NCI-H1417 treated with DMSO at 0.1 percent for 48 hours (cell line): ENCODE data around the gene SCPEP1.
A peak's percentile ranks its signal among the peaks of the same experiment; 100 is the strongest.
"Not testable (repeated sequence)": the region's sequence is repeated elsewhere in the genome, so short reads cannot be mapped to it uniquely, and the experiment has no call there.

Experiments
- DNase-seq: peaks from one replicate; lab custom pipeline; 2025; lab: John Stamatoyannopoulos, UW

The SCPEP1 gene

DNA sequence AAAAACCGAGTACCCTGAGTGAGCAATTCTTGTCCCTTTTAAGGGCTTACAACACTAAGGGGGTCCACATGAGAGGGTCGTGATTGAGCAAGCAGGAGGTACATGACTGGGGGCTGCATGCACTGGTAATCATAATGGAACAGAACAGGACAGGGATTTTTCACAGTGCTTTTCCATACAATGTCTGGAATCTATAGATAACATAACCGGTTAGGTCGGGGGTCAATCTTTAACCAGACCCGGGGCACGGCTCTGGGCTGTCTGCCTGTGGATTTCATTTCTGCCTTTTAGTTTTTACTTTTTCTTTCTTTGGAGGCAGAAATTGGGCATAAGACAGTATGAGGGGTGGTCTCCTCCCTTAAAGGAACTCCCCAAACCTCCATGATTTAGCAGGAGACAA is 12.2 kb upstream of the SCPEP1 start:
- DNase-seq = not testable (repeated sequence)

DNA sequence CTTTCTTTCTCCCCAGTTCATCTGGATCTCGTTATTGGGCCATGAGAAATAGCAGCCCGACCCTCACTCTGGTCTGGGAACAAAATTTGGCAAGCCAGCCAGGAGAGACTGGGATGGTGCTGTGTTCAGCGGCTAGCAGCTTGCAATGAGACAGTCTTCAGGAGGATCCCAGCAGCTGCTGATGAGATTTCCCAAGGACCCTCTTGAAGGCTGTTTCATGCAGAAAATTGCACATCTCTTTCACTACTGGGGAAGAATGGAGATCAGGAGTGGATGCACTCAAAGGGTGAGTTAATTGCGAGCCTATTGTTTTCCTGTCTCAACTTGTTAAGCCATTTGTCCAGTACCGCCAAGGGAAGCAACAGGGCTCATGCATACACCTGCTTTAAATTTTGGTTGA is 11.6 kb upstream of the SCPEP1 start:
- DNase-seq = peak; percentile 76

DNA sequence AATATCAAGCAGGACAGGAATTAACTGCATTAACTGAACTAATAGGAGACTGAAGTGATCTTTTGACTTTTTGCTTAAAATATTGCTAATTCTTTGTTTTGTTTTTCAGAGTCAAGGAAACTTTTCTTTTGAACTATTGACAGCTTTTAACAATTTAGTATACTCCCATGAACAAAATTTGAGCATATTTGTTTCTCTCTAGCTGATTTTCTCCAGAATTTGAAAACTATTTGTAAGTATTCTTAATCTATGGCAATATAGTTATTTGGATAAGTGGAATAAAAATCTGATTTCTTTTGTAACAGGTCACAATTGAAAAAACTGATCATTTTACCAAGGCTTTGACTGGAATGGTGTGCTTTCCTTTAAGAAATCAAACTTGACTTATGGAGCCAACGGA is 7.0 kb upstream of the SCPEP1 start:
- no peak for DNase-seq

DNA sequence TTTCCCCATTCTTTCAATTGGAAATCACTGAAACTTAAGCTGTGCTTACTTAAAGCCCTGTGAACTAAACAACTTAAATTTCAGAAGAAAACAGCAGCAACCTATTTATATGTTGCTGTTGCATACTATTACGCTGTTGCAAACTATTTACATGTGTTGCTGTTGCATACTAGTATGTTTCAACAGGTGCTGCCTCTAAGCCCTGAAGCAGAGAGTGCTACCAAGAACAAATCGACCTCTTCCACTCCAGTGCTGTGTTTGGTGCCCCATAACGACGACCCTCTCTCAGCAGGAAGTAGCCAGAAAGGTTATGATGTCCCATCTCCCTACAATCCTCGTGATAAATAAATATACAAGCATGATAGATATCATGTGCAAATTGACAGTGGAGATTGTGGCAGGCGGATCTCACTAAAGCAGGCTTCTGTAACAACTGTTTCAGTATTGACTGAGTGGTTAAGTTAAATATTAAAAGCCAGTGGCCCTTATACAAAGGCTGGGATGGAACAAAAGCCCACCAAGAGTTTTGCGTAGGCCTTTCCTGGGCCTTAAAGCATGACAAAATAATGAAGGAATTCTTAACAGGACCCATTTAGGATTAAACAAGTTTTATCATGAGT is 5.7 kb upstream of the SCPEP1 start:
- no peak for DNase-seq

DNA sequence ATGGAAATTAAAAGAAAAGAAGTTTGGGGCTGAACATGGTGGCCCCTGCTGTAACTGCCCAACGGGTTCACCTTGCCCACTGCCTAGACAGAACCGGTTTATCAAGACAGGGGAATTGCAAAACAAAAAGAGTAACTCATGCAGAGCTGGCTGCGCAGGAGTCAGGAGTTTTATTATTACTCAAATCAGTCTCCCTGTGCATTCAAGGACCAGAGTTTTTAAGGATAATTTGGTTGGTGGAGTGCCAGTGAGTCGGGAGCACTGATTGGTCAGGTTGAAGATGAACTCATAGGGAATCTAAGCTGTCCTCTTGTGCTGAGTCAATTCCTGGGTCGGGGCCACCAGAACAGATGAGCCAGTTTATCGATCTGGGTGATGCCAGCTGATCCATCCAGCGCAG is 4.4 kb upstream of the SCPEP1 start:
- DNase-seq = no peak

GRCh38 chr17:56974055-56974454 is 3.9 kb upstream of the SCPEP1 start:
- DNase-seq = no peak

DNA sequence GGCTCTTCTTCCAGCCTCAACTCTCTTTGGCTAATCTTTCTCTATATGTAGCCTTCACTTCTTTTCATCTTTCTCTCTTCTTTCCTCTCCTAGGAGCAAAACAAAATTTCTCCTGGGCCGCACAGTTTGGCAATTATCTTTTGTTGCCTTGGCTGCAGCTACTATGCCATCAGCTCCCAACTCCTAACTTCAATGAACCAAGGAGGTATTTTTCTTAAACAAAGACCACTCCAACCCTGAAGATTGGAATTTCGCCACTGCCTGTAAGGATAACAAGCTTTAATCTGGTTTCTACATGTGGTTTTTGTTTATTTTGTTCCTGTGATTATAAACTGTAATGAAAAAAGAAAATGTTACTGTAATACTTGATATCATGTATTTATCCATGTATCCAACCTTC is 2.3 kb upstream of the SCPEP1 start:
- no peak for DNase-seq

DNA sequence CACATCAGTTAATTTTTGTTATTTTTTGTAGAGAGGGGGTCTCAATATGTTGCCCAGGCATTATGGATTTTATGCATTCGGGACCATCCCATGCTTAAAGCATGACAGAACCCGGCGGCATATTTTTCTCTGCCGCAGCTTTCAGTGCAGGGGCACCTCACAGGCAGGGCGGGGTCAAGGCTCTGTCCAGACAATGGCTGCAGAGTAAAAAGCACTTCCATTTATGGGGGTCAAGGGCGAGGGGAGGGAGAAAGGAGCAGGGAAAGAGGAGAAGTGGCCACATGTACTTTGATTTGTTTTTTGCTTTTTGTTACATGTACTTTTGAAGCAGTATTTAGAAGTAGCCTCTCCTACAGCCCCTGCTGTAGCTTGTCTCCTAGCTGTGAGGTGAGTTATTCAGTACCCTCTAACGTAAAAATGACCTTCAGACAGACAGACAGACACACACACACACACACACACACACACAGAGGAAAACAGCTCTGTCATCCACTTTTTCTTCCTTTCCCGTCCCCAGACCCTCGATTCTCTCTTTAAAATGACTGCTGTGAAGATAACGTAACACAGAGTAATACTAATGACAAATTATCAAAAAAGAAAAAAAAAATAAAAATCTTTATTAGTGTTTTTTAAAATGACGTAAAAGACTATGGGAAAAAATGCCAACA is 856 bp upstream of the SCPEP1 start:
- DNase-seq = no peak

GRCh38 chr17:56978441-56979090 is 635 bp downstream of the SCPEP1 start:
- DNase-seq = no peak

DNA sequence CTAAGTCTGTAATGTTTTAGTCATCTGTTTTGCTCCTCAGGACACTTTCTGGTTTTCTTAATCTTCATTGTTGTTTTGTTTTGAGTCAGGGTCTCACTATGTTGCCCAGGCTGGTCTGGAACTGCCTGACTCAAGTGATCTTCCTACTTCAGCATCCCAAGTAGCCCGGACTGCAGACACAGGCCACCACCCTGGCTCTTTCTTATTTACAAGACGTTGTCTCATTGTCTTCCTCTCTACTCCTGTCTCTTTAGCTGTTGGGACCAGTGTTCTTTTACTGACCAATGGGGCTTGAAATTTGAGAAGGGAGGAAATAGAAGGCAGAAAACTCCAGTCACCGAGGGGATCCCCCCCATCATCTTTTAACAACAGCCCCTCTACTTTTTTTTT is 1.2 kb downstream of the SCPEP1 start:
- no peak for DNase-seq

GRCh38 chr17:56980526-56980925 is 2.6 kb downstream of the SCPEP1 start:
- not testable (repeated sequence) for DNase-seq

DNA sequence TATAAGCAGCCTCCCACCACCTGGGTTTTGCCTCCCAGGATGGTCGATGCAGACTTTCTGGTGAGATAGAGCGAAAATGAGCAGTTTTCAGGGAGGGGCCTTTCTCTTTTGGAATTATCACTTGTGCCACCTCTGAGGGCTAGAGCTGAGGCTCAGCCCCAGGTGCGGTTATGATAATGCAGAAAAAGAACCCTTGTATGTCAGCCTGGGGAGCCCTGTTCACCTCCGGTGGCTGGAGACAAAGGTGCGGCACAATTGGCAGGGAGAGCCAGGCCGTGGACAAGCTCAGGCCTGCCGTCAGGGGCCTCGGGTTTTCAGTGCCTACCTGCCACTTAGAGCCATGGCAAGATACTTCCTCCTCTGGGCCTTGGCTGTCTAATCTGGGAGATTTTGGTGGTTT is 4.4 kb downstream of the SCPEP1 start:
- no peak for DNase-seq

DNA sequence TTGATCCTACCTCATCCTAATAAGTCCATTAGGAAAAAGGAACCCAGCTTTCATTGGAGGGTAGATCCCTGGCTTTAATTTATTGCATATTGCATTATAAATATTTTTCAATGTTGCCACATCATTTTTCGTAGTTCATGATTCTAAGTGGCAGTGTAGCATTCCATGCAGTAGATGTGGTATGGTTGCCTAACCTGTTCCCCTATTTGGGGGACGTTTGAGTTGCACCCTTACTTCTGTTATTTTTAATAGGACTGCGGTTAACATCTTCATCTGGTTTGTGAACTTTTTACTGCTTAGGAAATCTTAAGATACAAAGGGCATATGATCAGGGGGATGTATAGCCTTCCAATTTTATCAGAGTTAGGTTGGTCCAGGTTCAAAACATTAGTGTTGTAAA is 5.4 kb downstream of the SCPEP1 start:
- no peak for DNase-seq

GRCh38 chr17:56985371-56986162 is 7.6 kb downstream of the SCPEP1 start:
- no peak for DNase-seq

DNA sequence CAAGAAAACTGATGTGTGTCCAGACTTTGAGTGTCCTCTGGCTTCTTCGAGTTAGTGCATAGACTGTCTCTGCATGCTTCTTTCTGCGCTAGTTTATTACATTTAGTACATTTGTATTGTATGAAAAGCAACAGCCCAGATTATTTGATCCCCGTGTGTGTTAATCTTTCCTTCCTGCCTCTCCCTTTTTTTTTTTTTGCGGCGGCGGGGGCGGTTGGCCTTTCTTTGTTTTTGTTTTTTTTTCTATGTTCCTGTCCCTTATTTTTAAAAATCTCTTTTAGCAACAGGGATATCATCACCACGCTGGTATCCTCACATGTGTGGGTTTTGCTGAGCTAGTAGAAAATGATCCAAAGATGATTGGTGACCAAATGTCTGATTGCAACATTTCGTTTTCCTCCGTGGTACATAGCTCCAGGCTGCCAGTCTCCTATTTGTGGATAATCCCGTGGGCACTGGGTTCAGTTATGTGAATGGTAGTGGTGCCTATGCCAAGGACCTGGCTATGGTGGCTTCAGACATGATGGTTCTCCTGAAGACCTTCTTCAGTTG is 9.4 kb downstream of the SCPEP1 start:
- no peak for DNase-seq

DNA sequence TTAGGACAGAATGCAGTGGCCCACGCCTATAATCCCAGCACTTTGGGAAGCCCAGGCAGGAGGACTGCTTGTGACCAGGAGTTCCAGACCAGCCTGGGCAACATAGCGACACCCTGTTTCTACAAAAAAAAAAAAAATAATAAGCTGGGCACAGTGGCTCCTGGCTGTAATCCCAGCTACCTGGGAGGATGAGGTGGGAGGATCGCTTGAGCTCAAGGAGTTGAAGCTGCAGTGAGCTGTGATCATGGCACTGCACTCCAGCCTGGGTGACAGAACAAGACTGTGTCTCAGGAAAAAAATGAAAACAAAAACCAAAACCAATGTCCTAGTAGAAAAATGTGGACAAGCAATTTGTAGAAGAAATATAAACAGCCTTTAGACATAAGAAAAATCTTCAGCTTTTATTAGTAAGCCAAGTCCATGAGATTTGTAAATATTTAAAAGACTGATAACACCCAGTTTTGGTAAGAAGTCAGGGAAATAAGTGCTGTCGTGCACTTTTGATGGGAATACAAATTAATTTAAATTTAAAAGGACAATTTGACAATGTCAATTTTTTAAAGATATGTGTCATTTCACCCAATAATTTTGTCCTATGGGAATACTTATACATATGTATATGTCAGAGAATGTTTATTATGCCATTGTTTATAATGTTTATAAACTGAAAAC is 11.1 kb downstream of the SCPEP1 start:
- DNase-seq = no peak

DNA sequence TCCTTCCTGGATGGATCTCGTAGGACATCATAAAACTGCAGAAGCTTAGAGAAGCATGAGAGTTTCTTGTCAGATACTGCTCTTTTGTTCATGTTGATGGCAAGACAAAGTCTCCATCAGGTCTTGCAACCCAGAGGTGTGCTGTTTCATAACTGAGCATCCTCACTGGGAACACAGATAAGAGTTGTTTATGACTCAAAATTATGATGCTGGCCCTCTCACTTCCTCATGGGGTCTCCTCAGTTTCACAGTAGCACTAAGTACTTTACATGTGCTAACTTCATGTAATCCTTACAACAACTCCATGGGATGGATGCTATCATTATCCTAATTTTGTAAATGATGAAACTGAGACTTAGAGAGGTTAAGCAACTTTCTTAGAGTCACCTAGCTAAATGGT is 14.4 kb downstream of the SCPEP1 start:
- no peak for DNase-seq

- no peak for DNase-seq
Observed at GRCh38 chr17:56994009-56994792, 16.3 kb downstream of the SCPEP1 start.

DNA sequence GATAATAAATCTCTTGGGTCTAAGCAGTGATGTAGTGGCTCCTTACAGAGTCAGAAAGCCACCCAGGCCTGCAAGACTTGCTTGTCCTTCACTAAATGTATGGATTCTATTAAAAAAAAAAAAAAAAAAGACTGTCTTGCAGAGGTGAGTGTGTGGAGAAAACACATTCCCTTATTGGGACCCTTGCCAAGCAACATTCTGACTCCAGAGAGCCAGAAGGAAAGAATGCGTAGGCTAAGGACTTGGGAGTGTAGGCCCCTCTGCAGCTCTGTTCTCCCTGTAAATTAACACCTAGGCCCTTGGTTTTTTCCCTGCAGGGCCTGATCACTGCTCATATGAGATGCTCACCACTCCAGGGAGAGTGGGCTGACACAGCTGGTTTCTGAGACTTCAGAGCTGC is 17.8 kb downstream of the SCPEP1 start:
- no peak for DNase-seq

GRCh38 chr17:56997313-56997712 is 19.4 kb downstream of the SCPEP1 start:
- DNase-seq = no peak

DNA sequence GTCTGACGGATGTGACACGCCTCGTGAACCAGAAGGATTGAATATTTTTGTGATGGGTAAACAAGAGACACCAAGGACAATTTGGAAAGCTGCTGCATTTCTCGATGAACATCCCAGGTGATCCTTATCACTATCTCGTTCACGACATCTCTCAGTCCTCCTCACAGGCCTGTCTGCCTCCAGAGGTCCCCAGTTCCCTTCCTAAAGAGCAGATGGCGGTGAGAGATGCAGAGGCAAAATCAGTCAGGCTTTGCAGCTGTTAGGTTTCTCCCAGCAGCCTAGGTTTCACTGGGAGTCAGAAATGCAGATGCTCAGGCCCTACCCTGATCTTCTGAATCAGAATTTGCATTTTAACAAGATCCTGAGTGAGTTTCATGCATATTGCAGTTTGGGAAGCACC is 23.6 kb downstream of the SCPEP1 start:
- no peak for DNase-seq
